Activated CD4-positive, alpha-beta memory T cell treated with anti-CD3 and anti-CD28 coated beads for 36 hours (primary cell): ENCODE data around the gene MOV10L1. TPM values are rescaled to one million over a fixed set of nuclear protein-coding genes. Genes with fewer than 3 reads are reported as not detected.
"Not testable (repeated sequence)": the region's sequence is repeated elsewhere in the genome, so short reads cannot be mapped to it uniquely, and the experiment has no call there.

Experiments
- CTCF ChIA-PET: fragments of 350-600 bp; sonication (Branson Sonifier 250); formaldehyde crosslinking; loops from one replicate; lab custom pipeline; 2021; ENCODE audit warnings: antibody characterized with exemption, inconsistent platforms; lab: Charles Lee
- POLR2A ChIA-PET: fragments of 350-600 bp; sonication (Branson Sonifier 250); formaldehyde crosslinking; loops from one replicate; lab custom pipeline; 2021; ENCODE audit warnings: antibody characterized with exemption; lab: Charles Lee
- DNase-seq: peaks from one replicate; pipeline ENCODE4 v3.0.0-alpha.2; 2020
- H3K27ac Mint-ChIP-seq: one replicate; pipeline ENCODE4 v1.8.0; 2021; ENCODE audit warnings: mixed read lengths
- H3K27me3 Mint-ChIP-seq: one replicate; pipeline ENCODE4 v1.8.0; 2021; ENCODE audit warnings: mixed read lengths
- H3K36me3 Mint-ChIP-seq: one replicate; pipeline ENCODE4 v1.8.0; 2021; ENCODE audit warnings: mixed read lengths
- H3K4me1 Mint-ChIP-seq: one replicate; pipeline ENCODE4 v1.8.0; 2021; ENCODE audit warnings: low read depth, mixed read lengths
- H3K4me3 Mint-ChIP-seq: one replicate; pipeline ENCODE4 v1.8.0; 2021; ENCODE audit warnings: mild to moderate bottlenecking, mixed read lengths
- H3K9me3 Mint-ChIP-seq: one replicate; pipeline ENCODE4 v1.8.0; 2021; ENCODE audit warnings: mixed read lengths
- intact Hi-C: fragments of 100-400 bp; cut with micrococcal nuclease; formaldehyde crosslinking; loops from one replicate; pipeline ENCODE4 v1.15.1; 2023
- total RNA-seq, 2 experiments: library from RNA; stranded (reverse); gene quantifications; one replicate each; pipeline ENCODE4 v1.2.3, GENCODE V29; 2021

Gene MOV10L1
- total RNA-seq, 2 experiments from 2014 or later: not detected

- intact Hi-C loops: no loop called here
- peaks cover 18% of the 10 kb centered on the region for H3K9me3 Mint-ChIP-seq
- DNase-seq: no peak
- no peaks in the 10 kb centered on the region for H3K4me1 Mint-ChIP-seq
- H3K27ac Mint-ChIP-seq: no peak overlapping the region
- peaks cover 2% of the 10 kb centered on the region for H3K36me3 Mint-ChIP-seq
- peaks cover 8% of the 10 kb centered on the region for H3K27me3 Mint-ChIP-seq
- ChIA-PET POLR2A (no interaction called here), CTCF (interaction anchor here (0.9 to 1.1 kb wide), 2 partner anchors 17 to 89 kb away, joined by 3 read pairs; no protein-coding TSS in a partner anchor)
- no peak overlapping the region for H3K4me3 Mint-ChIP-seq
These were observed 30.0 kb downstream of the MOV10L1 start for GRCh38 chr22:50119768-50120251.

GRCh38 chr22:50121202-50121740 is 31.5 kb downstream of the MOV10L1 start:
- Mint-ChIP-seq H3K9me3 (peaks cover 18% of the 10 kb centered on the region), H3K27me3 (peaks cover 10% of the 10 kb centered on the region), H3K27ac (no peak overlapping the region), H3K4me1 (no peaks in the 10 kb centered on the region), H3K4me3 (no peak overlapping the region), H3K36me3 (peaks cover 3% of the 10 kb centered on the region)
- ChIA-PET CTCF (interaction anchor here (0.7 to 1.1 kb wide), 2 partner anchors 16 to 376 kb away, joined by 3 to 5 read pairs; no protein-coding TSS in a partner anchor), POLR2A (no interaction called here)
- no peak for DNase-seq
- intact Hi-C loops: no loop called here

GRCh38 chr22:50123119-50123518 is 33.3 kb downstream of the MOV10L1 start:
- H3K9me3 Mint-ChIP-seq: peaks cover 18% of the 10 kb centered on the region
- H3K27ac Mint-ChIP-seq: no peak overlapping the region
- intact Hi-C loops: no loop called here
- CTCF ChIA-PET: no interaction called here
- peaks cover 3% of the 10 kb centered on the region for H3K36me3 Mint-ChIP-seq
- H3K27me3 Mint-ChIP-seq: peaks cover 9% of the 10 kb centered on the region
- POLR2A ChIA-PET: no interaction called here
- H3K4me3 Mint-ChIP-seq: no peak overlapping the region
- no peaks in the 10 kb centered on the region for H3K4me1 Mint-ChIP-seq
- no peak for DNase-seq

GRCh38 chr22:50125029-50125428 is 35.2 kb downstream of the MOV10L1 start:
- peaks cover 18% of the 10 kb centered on the region for H3K9me3 Mint-ChIP-seq
- intact Hi-C loops: no loop called here
- H3K4me1 Mint-ChIP-seq: no peaks in the 10 kb centered on the region
- CTCF ChIA-PET: interaction anchor here (1.1 kb wide), 1 partner anchor 24 kb away, joined by 4 read pairs; no protein-coding TSS in a partner anchor
- peaks cover 9% of the 10 kb centered on the region for H3K27me3 Mint-ChIP-seq
- H3K4me3 Mint-ChIP-seq: no peak overlapping the region
- no peak overlapping the region for H3K27ac Mint-ChIP-seq
- POLR2A ChIA-PET: no interaction called here
- DNase-seq: no peak
- H3K36me3 Mint-ChIP-seq: peaks cover 3% of the 10 kb centered on the region

- Mint-ChIP-seq H3K36me3 (peaks cover 2% of the 10 kb centered on the region), H3K4me1 (no peaks in the 10 kb centered on the region), H3K4me3 (no peak overlapping the region), H3K9me3 (peaks cover 4% of the 10 kb centered on the region), H3K27ac (no peak overlapping the region), H3K27me3 (peaks cover 18% of the 10 kb centered on the region)
- POLR2A ChIA-PET: no interaction called here
- CTCF ChIA-PET: no interaction called here
- DNase-seq: no peak
- intact Hi-C loops: no loop called here
These were observed 39.4 kb downstream of the MOV10L1 start for GRCh38 chr22:50129121-50129736.

GRCh38 chr22:50131894-50132293 is 42.1 kb downstream of the MOV10L1 start:
- POLR2A ChIA-PET: no interaction called here
- Mint-ChIP-seq H3K27me3 (peaks cover 19% of the 10 kb centered on the region), H3K4me1 (no peaks in the 10 kb centered on the region), H3K27ac (no peak overlapping the region), H3K9me3 (no peaks in the 10 kb centered on the region), H3K36me3 (no peaks in the 10 kb centered on the region), H3K4me3 (no peak overlapping the region)
- no peak for DNase-seq
- intact Hi-C loops: no loop called here
- CTCF ChIA-PET: interaction anchor here (1.7 kb wide), 1 partner anchor 139 kb away, joined by 3 read pairs; no protein-coding TSS in a partner anchor

GRCh38 chr22:50134481-50134880 is 44.7 kb downstream of the MOV10L1 start:
- H3K27me3 Mint-ChIP-seq: peaks cover 23% of the 10 kb centered on the region
- intact Hi-C loops: no loop called here
- H3K9me3 Mint-ChIP-seq: no peaks in the 10 kb centered on the region
- CTCF ChIA-PET: no interaction called here
- no peaks in the 10 kb centered on the region for H3K4me1 Mint-ChIP-seq
- DNase-seq: no peak
- no peaks in the 10 kb centered on the region for H3K36me3 Mint-ChIP-seq
- no peak overlapping the region for H3K4me3 Mint-ChIP-seq
- POLR2A ChIA-PET: no interaction called here
- no peak overlapping the region for H3K27ac Mint-ChIP-seq

GRCh38 chr22:50136581-50137015 is 46.8 kb downstream of the MOV10L1 start:
- H3K27ac Mint-ChIP-seq: no peak overlapping the region
- no peaks in the 10 kb centered on the region for H3K36me3 Mint-ChIP-seq
- H3K27me3 Mint-ChIP-seq: peaks cover 15% of the 10 kb centered on the region
- intact Hi-C loops: no loop called here
- H3K4me1 Mint-ChIP-seq: no peaks in the 10 kb centered on the region
- DNase-seq: no peak
- no peaks in the 10 kb centered on the region for H3K9me3 Mint-ChIP-seq
- ChIA-PET CTCF (interaction anchor here (0.8 to 1.4 kb wide), 2 partner anchors 12 to 16 kb away, joined by 3 read pairs; no protein-coding TSS in a partner anchor), POLR2A (interaction anchor here (0.5 kb wide), 1 partner anchor 70 kb away, joined by 4 read pairs; no protein-coding TSS in a partner anchor)
- no peak overlapping the region for H3K4me3 Mint-ChIP-seq

- H3K27ac Mint-ChIP-seq, intact Hi-C loops, H3K4me3 Mint-ChIP-seq, H3K4me1 Mint-ChIP-seq, H3K36me3 Mint-ChIP-seq, POLR2A ChIA-PET, H3K9me3 Mint-ChIP-seq, DNase-seq: not testable (repeated sequence)
- peaks cover 13% of the 10 kb centered on the region for H3K27me3 Mint-ChIP-seq
- CTCF ChIA-PET: interaction anchor here (0.8 kb wide), 1 partner anchor 17 kb away, joined by 3 read pairs; no protein-coding TSS in a partner anchor
These were observed 47.5 kb downstream of the MOV10L1 start for GRCh38 chr22:50137277-50137676.

- no peaks in the 10 kb centered on the region for H3K36me3 Mint-ChIP-seq
- H3K4me3 Mint-ChIP-seq: no peak overlapping the region
These were observed 48.2 kb downstream of the MOV10L1 start for GRCh38 chr22:50138041-50138440.

GRCh38 chr22:50138988-50139387 is 49.2 kb downstream of the MOV10L1 start:
- Mint-ChIP-seq H3K4me3 (no peak overlapping the region), H3K27ac (no peak overlapping the region), H3K9me3 (no peaks in the 10 kb centered on the region), H3K4me1 (no peaks in the 10 kb centered on the region), H3K36me3 (no peaks in the 10 kb centered on the region), H3K27me3 (peaks cover 13% of the 10 kb centered on the region)
- intact Hi-C loops: no loop called here
- ChIA-PET POLR2A (no interaction called here), CTCF (no interaction called here)
- no peak for DNase-seq

More at GRCh38 chr22:50138041-50138440, 48.2 kb downstream of the MOV10L1 start:
- Mint-ChIP-seq H3K4me1 (no peaks in the 10 kb centered on the region), H3K9me3 (no peaks in the 10 kb centered on the region), H3K27ac (no peak overlapping the region), H3K27me3 (peaks cover 13% of the 10 kb centered on the region)
- DNase-seq: no peak
- CTCF ChIA-PET: no interaction called here
- POLR2A ChIA-PET: no interaction called here
- intact Hi-C loops: no loop called here

GRCh38 chr22:50139843-50140415 is 50.1 kb downstream of the MOV10L1 start:
- no peak overlapping the region for H3K4me3 Mint-ChIP-seq
- H3K27me3 Mint-ChIP-seq: peaks cover 13% of the 10 kb centered on the region
- POLR2A ChIA-PET: no interaction called here
- no peak overlapping the region for H3K27ac Mint-ChIP-seq
- CTCF ChIA-PET: no interaction called here
- intact Hi-C loops: no loop called here
- H3K9me3 Mint-ChIP-seq: no peaks in the 10 kb centered on the region
- no peaks in the 10 kb centered on the region for H3K36me3 Mint-ChIP-seq
- DNase-seq: no peak
- no peaks in the 10 kb centered on the region for H3K4me1 Mint-ChIP-seq
